NT2/D1 (cell line): ENCODE measurements around the gene PHLPP1.
A peak's percentile ranks its signal among the peaks of the same experiment; 100 is the strongest.

ENCODE experiments used
- DNase-seq: peaks from one replicate; pipeline ENCODE4 v3.0.0-alpha.2; 2011; ENCODE audit warnings: low read depth, low spot score
- H3K27me3 ChIP-seq: 2 replicates; pipeline ENCODE4 v1.6.0; 2011; ENCODE audit warnings: mild to moderate bottlenecking; ENCODE audit not compliant: insufficient read length, insufficient read depth
- H3K36me3 ChIP-seq: 2 replicates; pipeline ENCODE4 v1.6.1; 2011; ENCODE audit warnings: mild to moderate bottlenecking, low read length, mixed read lengths; ENCODE audit not compliant: insufficient read depth, insufficient read length
- H3K4me1 ChIP-seq: 2 replicates; pipeline ENCODE4 v1.5.1; 2011; ENCODE audit not compliant: insufficient read depth, insufficient read length
- H3K4me3 ChIP-seq: 2 replicates; pipeline ENCODE4 v1.5.1; 2011; ENCODE audit warnings: low read depth; ENCODE audit not compliant: insufficient read length
- H3K9ac ChIP-seq: 2 replicates; pipeline ENCODE4 v1.6.0; 2011; ENCODE audit warnings: low read depth; ENCODE audit not compliant: insufficient read length
- H3K9me3 ChIP-seq: 2 replicates; pipeline ENCODE4 v1.5.1; 2011; ENCODE audit warnings: mild to moderate bottlenecking, low read length; ENCODE audit not compliant: insufficient read depth
- SUZ12 ChIP-seq: IDR thresholded peaks from 2 replicates; pipeline ENCODE4 v1.6.1; 2011; ENCODE audit not compliant: insufficient read length, insufficient read depth; ENCODE audit errors: extremely low read depth
- YY1 ChIP-seq: IDR thresholded peaks from 2 replicates; pipeline ENCODE4 v1.6.1; 2011; ENCODE audit not compliant: insufficient read length, insufficient read depth
- ZNF274 ChIP-seq: IDR thresholded peaks from 2 replicates; pipeline ENCODE4 v1.6.1; 2011; ENCODE audit warnings: mild to moderate bottlenecking, low read depth, low read length

Gene PHLPP1

GRCh38 chr18:62870643-62871042 lies 155.3 kb downstream of the PHLPP1 start:
- H3K9me3 ChIP-seq = no peaks in the 10 kb centered on the region
- H3K4me3 ChIP-seq = no peak overlapping the region
- DNase-seq = no peak
- no peaks in the 10 kb centered on the region for H3K27me3 ChIP-seq
- H3K4me1 ChIP-seq = no peaks in the 10 kb centered on the region
- no peaks in the 10 kb centered on the region for H3K36me3 ChIP-seq
- H3K9ac ChIP-seq = no peak overlapping the region
- no peak for TF ChIP-seq ZNF274
- no peak for TF ChIP-seq SUZ12
- no peak for TF ChIP-seq YY1

- Histone ChIP-seq H3K9ac (no peak overlapping the region), H3K36me3 (no peaks in the 10 kb centered on the region), H3K27me3 (no peaks in the 10 kb centered on the region), H3K9me3 (no peaks in the 10 kb centered on the region), H3K4me1 (peaks cover 2% of the 10 kb centered on the region), H3K4me3 (no peak overlapping the region)
- no peak for DNase-seq
- TF ChIP-seq YY1 (no peak), SUZ12 (no peak), ZNF274 (no peak)
Measured at GRCh38 chr18:62875323-62875722, 160.0 kb downstream of the PHLPP1 start.

- Histone ChIP-seq H3K4me3 (no peak overlapping the region), H3K27me3 (no peaks in the 10 kb centered on the region), H3K4me1 (peaks cover 2% of the 10 kb centered on the region), H3K9ac (no peak overlapping the region), H3K36me3 (no peaks in the 10 kb centered on the region), H3K9me3 (no peaks in the 10 kb centered on the region)
- TF ChIP-seq SUZ12 (no peak), ZNF274 (no peak), YY1 (no peak)
- no peak for DNase-seq
Measured at GRCh38 chr18:62876111-62876510, 160.8 kb downstream of the PHLPP1 start.

GRCh38 chr18:62876828-62877227 lies 161.5 kb downstream of the PHLPP1 start:
- DNase-seq = no peak
- TF ChIP-seq ZNF274 = no peak
- TF ChIP-seq YY1 = no peak
- no peak for TF ChIP-seq SUZ12
- Histone ChIP-seq H3K36me3 (no peaks in the 10 kb centered on the region), H3K4me3 (no peak overlapping the region), H3K27me3 (no peaks in the 10 kb centered on the region), H3K9ac (no peak overlapping the region), H3K4me1 (peaks cover 4% of the 10 kb centered on the region), H3K9me3 (no peaks in the 10 kb centered on the region)

- Histone ChIP-seq H3K4me1 (peaks cover 4% of the 10 kb centered on the region), H3K27me3 (no peaks in the 10 kb centered on the region), H3K9me3 (no peaks in the 10 kb centered on the region), H3K36me3 (no peaks in the 10 kb centered on the region), H3K9ac (no peak overlapping the region), H3K4me3 (no peak overlapping the region)
- peak; percentile 57 for DNase-seq
- TF ChIP-seq YY1 (no peak), ZNF274 (no peak), SUZ12 (no peak)
Measured at GRCh38 chr18:62877411-62878221, 162.3 kb downstream of the PHLPP1 start.

- Histone ChIP-seq H3K9me3 (no peaks in the 10 kb centered on the region), H3K27me3 (no peaks in the 10 kb centered on the region), H3K9ac (no peak overlapping the region), H3K36me3 (no peaks in the 10 kb centered on the region), H3K4me1 (peaks cover 4% of the 10 kb centered on the region), H3K4me3 (no peak overlapping the region)
- TF ChIP-seq ZNF274 = no peak
- no peak for TF ChIP-seq YY1
- no peak for TF ChIP-seq SUZ12
- DNase-seq = no peak
Measured at GRCh38 chr18:62878305-62878704, 163.0 kb downstream of the PHLPP1 start.

- peaks cover 4% of the 10 kb centered on the region for H3K4me1 ChIP-seq
- no peak overlapping the region for H3K4me3 ChIP-seq
Measured at GRCh38 chr18:62880034-62880433, 164.7 kb downstream of the PHLPP1 start.

More at GRCh38 chr18:62880034-62880433, 164.7 kb downstream of the PHLPP1 start:
- Histone ChIP-seq H3K9ac (no peak overlapping the region), H3K27me3 (no peaks in the 10 kb centered on the region), H3K36me3 (no peaks in the 10 kb centered on the region), H3K9me3 (no peaks in the 10 kb centered on the region)
- DNase-seq = no peak
- TF ChIP-seq SUZ12 = no peak
- TF ChIP-seq YY1 = no peak
- TF ChIP-seq ZNF274 = no peak
